ENCODE measurements around the gene SHISAL2A. TPM values are rescaled to one million over a fixed set of nuclear protein-coding genes. Genes with fewer than 3 reads are reported as not detected.
A peak's percentile ranks its signal among the peaks of the same experiment; 100 is the strongest.

SHISAL2A gene
- total and polyA plus RNA-seq, 10 of the 15 experiments (the other 5 are each of a cell fraction or from before 2014, with no cell fraction given), result 0.18 to 0.67 (median 0.45) TPM

DNA sequence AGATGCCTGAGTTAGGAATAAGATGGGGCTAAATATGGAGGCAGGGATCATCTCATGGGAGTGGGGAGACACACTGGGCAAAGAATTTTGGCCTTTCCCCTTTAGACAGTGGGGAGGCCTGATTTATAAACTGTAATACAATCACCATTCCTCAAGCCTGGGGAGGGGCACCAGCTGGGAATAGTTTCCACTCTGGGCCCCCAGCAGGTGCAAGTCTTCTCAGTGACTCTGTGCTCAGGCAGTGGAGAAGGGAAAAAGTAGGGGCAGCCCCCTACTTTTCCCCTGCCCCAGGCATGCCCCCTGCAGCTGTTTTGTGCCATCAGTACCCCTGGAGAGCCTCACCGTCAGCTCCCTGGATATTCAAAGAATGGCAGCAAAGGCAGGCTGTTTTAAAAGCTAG, 46.1 kb downstream of the SHISAL2A start:
- Histone ChIP-seq H4K20me1 (ENCODE audit: control insufficient read depth, insufficient read depth) (no peaks in the 10 kb centered on the region), H3K4me2 (ENCODE audit: control insufficient read depth, insufficient read depth) (no peak overlapping the region), H3K4me1 (ENCODE audit: control insufficient read depth, insufficient read depth, low read length) (no peaks in the 10 kb centered on the region), H3K27ac (ENCODE audit: control insufficient read depth, insufficient read depth) (no peak overlapping the region), H3K27me3 (replicated peaks in 1 of 2; ENCODE audit: control insufficient read depth in 2 of 2, insufficient read depth in 2 of 2, low read length in 1 of 2) (no peaks in the 10 kb centered on the region), H2AFZ (ENCODE audit: control insufficient read depth, low read depth, low read length) (no peak overlapping the region), H3K9me3 (replicated peaks; ENCODE audit: control insufficient read depth, insufficient read depth, low read length) (no peaks in the 10 kb centered on the region), H3K79me2 (ENCODE audit: control insufficient read depth, insufficient read depth, low read length) (no peaks in the 10 kb centered on the region), H3K9ac (ENCODE audit: control insufficient read depth, insufficient read depth, low read length) (no peak overlapping the region), H3K4me3 (no peak overlapping the region), H3K36me3 (ENCODE audit: control insufficient read depth in 2 of 2, insufficient read depth in 2 of 2, low read length in 1 of 2) (no peaks in the 10 kb centered on the region)
- 92% methylated on average over 1 of the region's 1 CpG for WGBS (ENCODE audit: insufficient coverage, insufficient replicate concordance, low lambda C conversion rate, missing lambda C conversion rate)
- intact Hi-C loops (cut with micrococcal nuclease; ENCODE audit: unreplicated experiment) (no loop called here), in situ Hi-C loops (cut with MboI) (no loop called here)
- ChIA-PET RAD21 (ENCODE audit: unreplicated experiment) (no interaction called here), POLR2A (no interaction called here), SMC1A (ENCODE audit: uncharacterized antibody, unreplicated experiment) (interaction anchor here (0.8 kb wide), 1 partner anchor 12 kb away, joined by 3 read pairs; no protein-coding TSS in a partner anchor), CTCF (interaction anchor here (0.9 to 1.0 kb wide), 2 partner anchors 12 to 894 kb away, joined by 3 to 5 read pairs; no protein-coding TSS in a partner anchor)
- no TSS peak for BruUV-seq (replicated peaks)
- no peak for DNase-seq (ENCODE audit: low read depth, low spot score)
- TF ChIP-seq ATF7 (IDR thresholded peaks at IDR 0.05; ENCODE audit: low read depth), result no peak
- TF ChIP-seq BCL3 (IDR thresholded peaks at IDR 0.05; ENCODE audit: borderline replicate concordance, insufficient read depth, low read depth, low read length, poor library complexity, severe bottlenecking), result peak; percentile 23
- no peak for ATAC-seq
- no peak for FAIRE-seq

DNA sequence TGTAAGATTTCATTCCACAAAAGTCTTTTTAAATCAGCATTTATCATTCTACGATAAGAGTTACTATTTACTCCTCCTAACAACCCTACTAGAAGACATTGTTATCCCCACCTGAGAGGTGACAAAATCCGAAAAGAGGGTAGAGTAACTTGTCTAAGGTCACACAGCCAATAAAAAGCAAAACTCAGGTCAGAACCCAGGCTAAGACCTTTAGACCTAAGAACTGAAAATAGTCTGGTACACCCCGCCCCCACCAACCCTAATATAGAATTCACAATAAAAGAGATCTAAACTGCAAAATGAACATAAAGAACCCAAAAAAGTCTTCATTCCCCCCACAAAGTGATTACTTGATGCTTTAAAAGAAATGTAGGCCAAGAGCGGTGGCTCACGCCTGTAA, 46.5 kb downstream of the SHISAL2A start:
- no peak overlapping the region for H3K9ac ChIP-seq (ENCODE audit: control insufficient read depth, insufficient read depth, low read length)
- WGBS (ENCODE audit: insufficient coverage, insufficient replicate concordance, low lambda C conversion rate, missing lambda C conversion rate), result 77% methylated on average over 5 of the region's 5 CpGs
- FAIRE-seq, result no peak
- H3K79me2 ChIP-seq (ENCODE audit: control insufficient read depth, insufficient read depth, low read length), result no peaks in the 10 kb centered on the region
- SMC1A ChIA-PET (ENCODE audit: uncharacterized antibody, unreplicated experiment), result no interaction called here
- H3K27ac ChIP-seq (ENCODE audit: control insufficient read depth, insufficient read depth), result no peak overlapping the region
- BruUV-seq (replicated peaks), result no TSS peak
- H3K9me3 ChIP-seq (replicated peaks; ENCODE audit: control insufficient read depth, insufficient read depth, low read length), result no peaks in the 10 kb centered on the region
- no peak overlapping the region for H2AFZ ChIP-seq (ENCODE audit: control insufficient read depth, low read depth, low read length)
- in situ Hi-C loops (cut with MboI), result no loop called here
- no peak overlapping the region for H3K4me2 ChIP-seq (ENCODE audit: control insufficient read depth, insufficient read depth)
- H3K4me3 ChIP-seq, result no peak overlapping the region
- no peaks in the 10 kb centered on the region for H3K27me3 ChIP-seq (replicated peaks in 1 of 2; ENCODE audit: control insufficient read depth in 2 of 2, insufficient read depth in 2 of 2, low read length in 1 of 2)
- TF ChIP-seq ZBTB4 (CRISPR knock-in tag; IDR thresholded peaks at IDR 0.05) (no peak), SIN3A (IDR thresholded peaks at IDR 0.05; ENCODE audit: low read depth, low read length) (no peak), MAX (IDR thresholded peaks at IDR 0.05; ENCODE audit: low read depth, low read length) (no peak)
- RAD21 ChIA-PET (ENCODE audit: unreplicated experiment), result no interaction called here
- CTCF ChIA-PET, result no interaction called here
- no peaks in the 10 kb centered on the region for H3K4me1 ChIP-seq (ENCODE audit: control insufficient read depth, insufficient read depth, low read length)
- intact Hi-C loops (cut with micrococcal nuclease; ENCODE audit: unreplicated experiment), result no loop called here
- no peaks in the 10 kb centered on the region for H4K20me1 ChIP-seq (ENCODE audit: control insufficient read depth, insufficient read depth)
- no peaks in the 10 kb centered on the region for H3K36me3 ChIP-seq (ENCODE audit: control insufficient read depth in 2 of 2, insufficient read depth in 2 of 2, low read length in 1 of 2)
- DNase-seq (ENCODE audit: low read depth, low spot score), result no peak
- ATAC-seq, result no peak
- POLR2A ChIA-PET, result no interaction called here
